Panc1 (cell line): Measurements from ENCODE around the gene ACSM3. TPM values are rescaled to one million over a fixed set of nuclear protein-coding genes. Genes with fewer than 3 reads are reported as not detected.
A peak's percentile ranks its signal among the peaks of the same experiment; 100 is the strongest.
"Not testable (repeated sequence)": the region's sequence is repeated elsewhere in the genome, so short reads cannot be mapped to it uniquely, and the experiment has no call there.

ENCODE experiments used
- ATAC-seq: fragments of 200-7000 bp; cut with Tn5 transposase; 2 replicates; pipeline ENCODE4 v1.9.1; 2020; ENCODE audit warnings: mild to moderate bottlenecking, moderate library complexity
- Bru-seq: library from RNA; stranded (reverse); fragments of 400-500 nt; gene quantifications from one replicate; lab custom pipeline; 2021; lab: Mats Ljungman, UMichigan
- BruChase-seq, 2 experiments: library from RNA; stranded (reverse); fragments of 400-500 nt; gene quantifications; one replicate each; lab custom pipeline; 2021; lab: Mats Ljungman, UMichigan
- BruUV-seq: library from RNA; stranded (reverse); fragments of 400-500 nt; replicated peaks from 2 replicates; lab custom pipeline; 2021; lab: Mats Ljungman, UMichigan
- CTCF ChIA-PET: fragments of 300-600 bp; sonication (Branson Sonifier 250); formaldehyde crosslinking; loops from one replicate; lab custom pipeline; 2022; ENCODE audit warnings: antibody characterized with exemption; lab: Charles Lee
- POLR2A ChIA-PET: fragments of 300-600 bp; sonication (Branson Sonifier 250); formaldehyde crosslinking; loops from one replicate; lab custom pipeline; 2022; ENCODE audit warnings: antibody characterized with exemption; lab: Charles Lee
- DNase-seq: peaks from one replicate; pipeline ENCODE4 v3.0.0-alpha.2; 2010; ENCODE audit warnings: low read depth, low spot score
- H3K27ac ChIP-seq: 2 replicates; pipeline ENCODE4 v1.5.1; 2011; ENCODE audit warnings: mild to moderate bottlenecking, low read length, inconsistent platforms
- H3K27me3 ChIP-seq: fragments of 200-500 bp; sonication (Bioruptor generic); 2 replicates; pipeline ENCODE4 v1.6.0; 2014; ENCODE audit warnings: low read length, inconsistent platforms; ENCODE audit not compliant: control insufficient read depth, insufficient read depth
- H3K36me3 ChIP-seq: fragments of 200-500 bp; sonication (Bioruptor generic); 2 replicates; pipeline ENCODE4 v1.5.1; 2014; ENCODE audit warnings: inconsistent platforms, mild to moderate bottlenecking, low read length, moderate library complexity; ENCODE audit not compliant: control insufficient read depth, insufficient read depth
- H3K4me1 ChIP-seq: 2 replicates; pipeline ENCODE4 v1.5.1; 2011; ENCODE audit warnings: inconsistent platforms, mild to moderate bottlenecking, low read length, moderate library complexity; ENCODE audit not compliant: control insufficient read depth, insufficient read depth
- H3K4me3 ChIP-seq, 2 experiments: 2 replicates each; pipeline ENCODE4 v1.5.1; 2011 to 2012; ENCODE audit warnings: low read depth in 2 of 2, low read length in 2 of 2, mild to moderate bottlenecking in 2 of 2, inconsistent platforms in 1 of 2, moderate library complexity in 1 of 2
- H3K9me3 ChIP-seq: fragments of 200-500 bp; sonication (Bioruptor generic); 2 replicates; pipeline ENCODE4 v1.5.1; 2014; ENCODE audit warnings: low read depth, mild to moderate bottlenecking, inconsistent platforms, low read length, moderate library complexity; ENCODE audit not compliant: control insufficient read depth, insufficient read depth
- CTCF ChIP-seq: fragments of 450-650 bp; IDR thresholded peaks from 2 replicates; pipeline ENCODE4 v1.5.1; 2017; ENCODE audit warnings: mild to moderate bottlenecking
- POLR2AphosphoS5 ChIP-seq: IDR thresholded peaks from 2 replicates; pipeline ENCODE4 v1.6.1; 2012; ENCODE audit warnings: mild to moderate bottlenecking, low read depth, low read length, moderate library complexity
- REST ChIP-seq, 2 experiments: IDR thresholded peaks; 2 replicates each; pipeline ENCODE4 v1.6.1; 2011 to 2012; ENCODE audit warnings: low read depth in 2 of 2, control low read depth in 1 of 2, low read length in 1 of 2, mild to moderate bottlenecking in 1 of 2, moderate library complexity in 1 of 2; ENCODE audit not compliant: insufficient read depth in 1 of 2
- SIN3A ChIP-seq: IDR thresholded peaks from 2 replicates; pipeline ENCODE4 v1.6.1; 2012; ENCODE audit warnings: low read depth, mild to moderate bottlenecking, low read length, moderate library complexity, borderline replicate concordance; ENCODE audit not compliant: insufficient read depth
- TCF7L2 ChIP-seq: IDR thresholded peaks from 2 replicates; pipeline ENCODE4 v1.6.1; 2011; ENCODE audit warnings: mild to moderate bottlenecking, low read depth, low read length, inconsistent platforms
- in situ Hi-C: cut with HindIII; loops from 2 replicates; pipeline ENCODE4 v1.10.0; 2016; ENCODE audit warnings: low sequenced_read_pairs, low pct_unique_long_range_greater_than_20kb
- intact Hi-C: fragments of 100-400 bp; cut with micrococcal nuclease; formaldehyde crosslinking; loops from one replicate; pipeline ENCODE4 v1.10.0; 2022; ENCODE audit not compliant: unreplicated experiment
- long read RNA-seq: library from polyadenylated mRNA; unstranded; transcript quantifications from one replicate; pipeline ENCODE4 v2.0.0, GENCODE V29; 2021; ENCODE audit not compliant: unreplicated experiment
- polyA plus RNA-seq: library from polyadenylated mRNA; unstranded; fragments of >200 nt; gene quantifications from one replicate; pipeline ENCODE4 v1.2.1, GENCODE V29; 2012; ENCODE audit warnings: missing spikeins; ENCODE audit not compliant: insufficient read length
- total RNA-seq: library from RNA; stranded (reverse); gene quantifications from one replicate; pipeline ENCODE4 v1.2.1, GENCODE V29; 2021; ENCODE audit not compliant: unreplicated experiment

The ACSM3 gene
- 0.44 TPM for total RNA-seq
- not detected for polyA plus RNA-seq
- Bru-seq, nascent RNA, result percentile 17 among the genes with signal in this experiment
- BruChase-seq, experiment 1, labeled RNA remaining after a 2-hour chase, result percentile 17 among the genes with signal in this experiment
- BruChase-seq, experiment 2, labeled RNA remaining after a 6-hour chase, result percentile 14 among the genes with signal in this experiment
- long read RNA-seq, partial matches to known transcripts, result 0 of 3 reads
- long read RNA-seq, other reads (novel, unspliced or antisense), result 3 of 3 reads

- Histone ChIP-seq H3K4me1 (no peaks in the 10 kb centered on the region), H3K27me3 (peaks cover 7% of the 10 kb centered on the region; the same call in 1 of the 2 replicates), H3K36me3 (no peaks in the 10 kb centered on the region), H3K4me3 (peak within 1 kb of the TSS; percentile 17 to 40; a peak in 3 of 4 replicates), H3K9me3 (no peaks in the 10 kb centered on the region; the same call in 1 of the 2 replicates), H3K27ac (no peak within 1 kb of the TSS)
- ATAC-seq (peak; percentile 72), DNase-seq (no peak)
- ChIA-PET CTCF (no interaction called here), POLR2A (interaction anchor here (0.6 kb wide), 2 partner anchors 137 to 150 kb away, joined by 5 to 16 read pairs; partner anchors contain the start of genes DCUN1D3 and LYRM1)
- intact Hi-C loops, result no loop called here
- no peak for TF ChIP-seq CTCF
- no peak for TF ChIP-seq TCF7L2
- TF ChIP-seq REST (IDR thresholded peaks at IDR 0.05; ENCODE audit: insufficient read depth in 1 of 2, low read depth in 2 of 2, low read length in 1 of 2), result no peak
- no peak for TF ChIP-seq POLR2AphosphoS5
- no peak for TF ChIP-seq SIN3A
- in situ Hi-C loops, result no loop called here
- no TSS peak for BruUV-seq
Observed at GRCh38 chr16:20763461-20764232, at the start of gene ACSM3. Gene ACSM3, plus strand, starts transcription at chr16:20764014. Its CDS starts 6,021 bp downstream, at chr16:20770035.

GRCh38 chr16:20717718-20718117, 46.1 kb upstream of the ACSM3 start:
- DNase-seq, H3K36me3 ChIP-seq, H3K4me3 ChIP-seq, H3K27ac ChIP-seq, BruUV-seq, H3K27me3 ChIP-seq, CTCF ChIA-PET, H3K4me1 ChIP-seq, in situ Hi-C loops, intact Hi-C loops, H3K9me3 ChIP-seq, ATAC-seq, POLR2A ChIA-PET: not testable (repeated sequence)
